GM19099 (cell line): ENCODE measurements around the gene STK32C.

Experiments
- POLR2A ChIP-seq: IDR thresholded peaks from 3 replicates; pipeline ENCODE4 v1.6.1; 2011; ENCODE audit warnings: low read depth; ENCODE audit not compliant: insufficient read length; ENCODE audit errors: extremely low read depth

Gene STK32C

GRCh38 chr10:132204781-132205473 is 102.8 kb downstream of the STK32C start:
- no peak for TF ChIP-seq POLR2A

GRCh38 chr10:132204078-132204780 is 103.5 kb downstream of the STK32C start:
- TF ChIP-seq POLR2A = no peak

GRCh38 chr10:132203256-132204077 is 104.3 kb downstream of the STK32C start:
- no peak for TF ChIP-seq POLR2A

- TF ChIP-seq POLR2A = no peak
Observed at GRCh38 chr10:132202070-132202970, 105.4 kb downstream of the STK32C start.

- no peak for TF ChIP-seq POLR2A
Observed at GRCh38 chr10:132201111-132201969, 106.4 kb downstream of the STK32C start.

- TF ChIP-seq POLR2A = no peak
Observed at GRCh38 chr10:132200344-132201110, 107.2 kb downstream of the STK32C start.

GRCh38 chr10:132199854-132200311 is 107.9 kb downstream of the STK32C start:
- TF ChIP-seq POLR2A = no peak

- no peak for TF ChIP-seq POLR2A
Observed at GRCh38 chr10:132199268-132199853, 108.4 kb downstream of the STK32C start.

GRCh38 chr10:132198381-132199181 is 109.2 kb downstream of the STK32C start:
- TF ChIP-seq POLR2A = no peak

GRCh38 chr10:132198068-132198370 is 109.7 kb downstream of the STK32C start:
- no peak for TF ChIP-seq POLR2A

GRCh38 chr10:132197271-132198067 is 110.3 kb downstream of the STK32C start:
- no peak for TF ChIP-seq POLR2A
